Adrenal gland (tissue), 12 donors: ENCODE data around the gene AP1S1. TPM values are rescaled to one million over a fixed set of nuclear protein-coding genes. Genes with fewer than 3 reads are reported as not detected.

Experiments
- DNase-seq, 7 donors: peaks; one replicate each; pipeline ENCODE4 v3.0.0-alpha.2; 2019 to 2020
- H3K27ac ChIP-seq, 5 donors: fragments of 200-600 bp; sonication (generic) in 4 of 5; 1 replicate in 3 of 5; 2 replicates in 2 of 5; pipeline versions ENCODE4 v1.5.1 to v1.8.0; 2016 to 2020; ENCODE audit warnings: mild to moderate bottlenecking in 1 of 5
- H3K27me3 ChIP-seq: fragments of 200-600 bp; 2 replicates; pipeline ENCODE4 v1.8.0; 2021
- H3K36me3 ChIP-seq, 2 donors: fragments of 200-600 bp; replicated peaks in 1 of 2; 1 replicate in 1 of 2; 2 replicates in 1 of 2; pipeline versions ENCODE4 v1.5.1 to v1.8.0; 2018 to 2022
- H3K4me1 ChIP-seq, 2 donors: fragments of 200-600 bp; replicated peaks in 1 of 2; 1 replicate in 1 of 2; 2 replicates in 1 of 2; pipeline versions ENCODE4 v1.5.1 to v1.8.0; 2018 to 2021
- H3K4me3 ChIP-seq, 4 donors: fragments of 200-600 bp; sonication (generic) in 3 of 4; one replicate each; pipeline ENCODE4 v1.5.1; 2016 to 2018
- H3K9me3 ChIP-seq, 3 donors: fragments of 200-600 bp; sonication (generic) in 1 of 3; replicated peaks in 1 of 3; 1 replicate in 2 of 3; 2 replicates in 1 of 3; pipeline versions ENCODE4 v1.5.1 to v1.8.0; 2016 to 2021
- CTCF ChIP-seq, 6 experiments: fragments of 450-650 bp in 4 of 6; fragments of 200-600 bp in 2 of 6; sonication (generic) in 1 of 6; IDR thresholded peaks; 1 replicate in 5 of 6; 2 replicates in 1 of 6; pipeline versions ENCODE4 v1.5.1 to v1.8.0; 2016 to 2021; ENCODE audit warnings: antibody characterized with exemption in 6 of 6, mild to moderate bottlenecking in 2 of 6, moderate library complexity in 1 of 6
- POLR2A ChIP-seq, 2 donors: fragments of 450-650 bp; IDR thresholded peaks; one replicate each; pipeline ENCODE4 v1.6.1; 2017; ENCODE audit warnings: antibody characterized with exemption in 2 of 2, mild to moderate bottlenecking in 2 of 2, moderate library complexity in 1 of 2
- WGBS, 4 donors: extraction: QIAGEN DNeasy Blood & Tissue Kit in 2 of 4; methylation state at CpG; one replicate each; pipeline versions ENCODE4 v1.1.5 to v1.1.7; 2013 to 2017; 5-methylcytosine and 5-hydroxymethylcytosine counted together
- intact Hi-C, 2 donors: fragments of 100-400 bp; cut with DNase I; formaldehyde crosslinking; loops; one replicate each; pipeline versions ENCODE4 v1.14.1 to v1.15.0; 2022 to 2023
- polyA plus RNA-seq, 3 donors: library from polyadenylated mRNA; stranded (reverse); fragments of 200-250 nt in 2 of 3; fragments of 350-450 nt in 1 of 3; fragmentation: Illumina TruSeq in 1 of 3; extraction: RNeasy Lipid Tissue Mini Kit (QIAGEN cat#74804) in 1 of 3; gene quantifications; one replicate each; pipeline ENCODE4 v1.2.3, GENCODE V29; 2013 to 2014
- total RNA-seq, 9 donors: library from RNA; depleted of rRNA in 4 of 9; stranded (reverse); fragments of >200 nt in 4 of 9; fragments of 120-200 nt in 1 of 9; fragmentation: NEBNext Ultra II Directional in 1 of 9; extraction: Animal tissue kit (Norgen Biotek cat#: 25700) in 1 of 9; gene quantifications; one replicate each; pipeline versions ENCODE4 v1.1.0 to v1.2.4, GENCODE V29; 2013 to 2023
- donor health status: healthy with polysubstance abuse.
- donor health status: Bipolar disorder and iron deficiency.
- donor health status: DM: yes; HTN: yes; CAD: no.
- donor health status: DM: no; HTN: no; CAD: no.
- donor health status: DM: no; HTN: no; CAD: no.
- donor health status: DM: yes; HTN: yes; CAD: no.

AP1S1 gene
- total and polyA plus RNA-seq, 12 donors = 20.4 to 190 (median 39.0) TPM

GRCh38 chr7:101121991-101122932 is 32.0 kb upstream of the AP1S1 start:
- TF ChIP-seq POLR2A (IDR thresholded peaks at IDR 0.05) = peak; percentile 25 to 63
- TF ChIP-seq CTCF (IDR thresholded peaks at IDR 0.05) = no peak
- H3K36me3 ChIP-seq = no peaks in the 10 kb centered on the region
- no peaks in the 10 kb centered on the region for H3K27me3 ChIP-seq
- H3K4me1 ChIP-seq = peaks cover 24 to 36% of the 10 kb centered on the region in 2 donors
- DNase-seq = peak; percentile 40 to 87 (median 78)
- WGBS, 4 donors = 13 to 18% (median 16%) methylated on average over 17 of the region's 17 CpGs
- intact Hi-C loops = no loop called here
- H3K27ac ChIP-seq = peak overlapping the region; percentile 55 to 94 (median 79)
- H3K4me3 ChIP-seq = peak overlapping the region in 2 of 4 donors; percentile 52 to 53
- no peaks in the 10 kb centered on the region for H3K9me3 ChIP-seq

GRCh38 chr7:101122933-101123702 is 31.2 kb upstream of the AP1S1 start:
- H3K4me1 ChIP-seq = peaks cover 24 to 40% of the 10 kb centered on the region in 2 donors
- DNase-seq = no peak
- WGBS, 4 donors = 91 to 94% (median 93%) methylated on average over 11 of the region's 11 CpGs
- no peaks in the 10 kb centered on the region for H3K36me3 ChIP-seq
- H3K27me3 ChIP-seq = no peaks in the 10 kb centered on the region
- peak overlapping the region; percentile 55 to 94 (median 79) for H3K27ac ChIP-seq
- TF ChIP-seq POLR2A (IDR thresholded peaks at IDR 0.05) = no peak
- no peak for TF ChIP-seq CTCF (IDR thresholded peaks at IDR 0.05)
- no peaks in the 10 kb centered on the region for H3K9me3 ChIP-seq
- intact Hi-C loops = no loop called here
- H3K4me3 ChIP-seq = peak overlapping the region in 2 of 4 donors; percentile 52 to 53

- intact Hi-C loops = no loop called here
- DNase-seq = no peak
- no peaks in the 10 kb centered on the region for H3K36me3 ChIP-seq
- no peaks in the 10 kb centered on the region for H3K9me3 ChIP-seq
- TF ChIP-seq POLR2A (IDR thresholded peaks at IDR 0.05) (no peak), CTCF (IDR thresholded peaks at IDR 0.05) (no peak)
- H3K27ac ChIP-seq = peak overlapping the region in 2 of 5 donors; percentile 30 to 36
- peaks cover 24 to 40% of the 10 kb centered on the region in 2 donors for H3K4me1 ChIP-seq
- 59 to 93% (median 83%) methylated on average over 3 of the region's 3 CpGs for WGBS, 4 donors
- no peak overlapping the region for H3K4me3 ChIP-seq
- no peaks in the 10 kb centered on the region for H3K27me3 ChIP-seq
These were observed 30.6 kb upstream of the AP1S1 start for GRCh38 chr7:101123703-101124068.
